ENCODE results near the gene ABCC4.
"Not testable (repeated sequence)": the region's sequence is repeated elsewhere in the genome, so short reads cannot be mapped to it uniquely, and the experiment has no call there.

ABCC4 gene

GRCh38 chr13:95197548-95197947, 103.7 kb downstream of the ABCC4 start:
- no peak for DNase-seq (ENCODE audit: low spot score)

GRCh38 chr13:95195146-95195545, 106.1 kb downstream of the ABCC4 start:
- DNase-seq (ENCODE audit: low spot score) = peak; percentile 32

- DNase-seq (ENCODE audit: low spot score) = peak; percentile 37
These were observed 107.6 kb downstream of the ABCC4 start for GRCh38 chr13:95193509-95194230.

GRCh38 chr13:95192998-95193397, 108.3 kb downstream of the ABCC4 start:
- DNase-seq (ENCODE audit: low spot score) = no peak

GRCh38 chr13:95192564-95192945, 108.7 kb downstream of the ABCC4 start:
- DNase-seq (ENCODE audit: low spot score) = not testable (repeated sequence)

GRCh38 chr13:95191821-95192563, 109.3 kb downstream of the ABCC4 start:
- peak; percentile 74 for DNase-seq (ENCODE audit: low spot score)

GRCh38 chr13:95188128-95188527, 113.1 kb downstream of the ABCC4 start:
- no peak for DNase-seq (ENCODE audit: low spot score)

GRCh38 chr13:95185851-95186250, 115.4 kb downstream of the ABCC4 start:
- DNase-seq (ENCODE audit: low spot score) = peak; percentile 60

GRCh38 chr13:95185311-95185710, 115.9 kb downstream of the ABCC4 start:
- DNase-seq (ENCODE audit: low spot score) = no peak

GRCh38 chr13:95184317-95184716, 116.9 kb downstream of the ABCC4 start:
- DNase-seq (ENCODE audit: low spot score) = no peak

- DNase-seq (ENCODE audit: low spot score) = no peak
These were observed 118.5 kb downstream of the ABCC4 start for GRCh38 chr13:95182570-95183265.

GRCh38 chr13:95181586-95181985, 119.7 kb downstream of the ABCC4 start:
- DNase-seq (ENCODE audit: low spot score) = no peak

GRCh38 chr13:95180513-95181245, 120.6 kb downstream of the ABCC4 start:
- DNase-seq (ENCODE audit: low spot score) = peak; percentile 53

GRCh38 chr13:95176611-95177259, 124.5 kb downstream of the ABCC4 start:
- peak; percentile 46 for DNase-seq (ENCODE audit: low spot score)

- DNase-seq (ENCODE audit: low spot score) = no peak
These were observed 126.7 kb downstream of the ABCC4 start for GRCh38 chr13:95174517-95174916.

- no peak for DNase-seq (ENCODE audit: low spot score)
These were observed 133.1 kb downstream of the ABCC4 start for GRCh38 chr13:95168191-95168590.

- DNase-seq (ENCODE audit: low spot score) = not testable (repeated sequence)
These were observed 134.2 kb downstream of the ABCC4 start for GRCh38 chr13:95167003-95167402.

- DNase-seq (ENCODE audit: low spot score) = no peak
These were observed 136.4 kb downstream of the ABCC4 start for GRCh38 chr13:95164830-95165229.

- DNase-seq (ENCODE audit: low spot score) = no peak
These were observed 140.9 kb downstream of the ABCC4 start for GRCh38 chr13:95160112-95160906.

- no peak for DNase-seq (ENCODE audit: low spot score)
These were observed 141.8 kb downstream of the ABCC4 start for GRCh38 chr13:95159458-95159857.

GRCh38 chr13:95156208-95156607, 145.0 kb downstream of the ABCC4 start:
- DNase-seq (ENCODE audit: low spot score) = peak; percentile 11
